DOHH2 (cell line): ENCODE results near the gene CACHD1.

ENCODE experiments used
- H3F3A ChIP-seq: fragments of 200-600 bp; sonication (generic), shearing (Covaris generic); 2 replicates; pipeline ENCODE4 v1.6.0; 2016; ENCODE audit warnings: antibody characterized with exemption, mild to moderate bottlenecking; ENCODE audit not compliant: control insufficient read depth, insufficient read depth
- H3K27ac ChIP-seq: fragments of 200-600 bp; sonication (generic); 2 replicates; pipeline ENCODE4 v1.5.1; 2014; ENCODE audit warnings: low read depth, mild to moderate bottlenecking, low read length, moderate library complexity
- H3K27me3 ChIP-seq: fragments of 200-600 bp; sonication (generic); 2 replicates; pipeline ENCODE4 v1.6.1; 2014; ENCODE audit warnings: mild to moderate bottlenecking, low read length, mixed read lengths; ENCODE audit not compliant: control insufficient read depth
- H3K36me3 ChIP-seq: fragments of 200-600 bp; sonication (generic); 2 replicates; pipeline ENCODE4 v1.6.1; 2014; ENCODE audit warnings: mild to moderate bottlenecking, low read length, moderate library complexity, mixed read lengths; ENCODE audit not compliant: control insufficient read depth
- H3K4me1 ChIP-seq: fragments of 200-600 bp; sonication (generic); 2 replicates; pipeline ENCODE4 v1.6.1; 2014; ENCODE audit warnings: mild to moderate bottlenecking, low read length, mixed read lengths; ENCODE audit not compliant: control insufficient read depth
- H3K4me2 ChIP-seq: fragments of 200-600 bp; sonication (generic); 2 replicates; pipeline ENCODE4 v1.6.0; 2014; ENCODE audit warnings: mild to moderate bottlenecking, low read length, moderate library complexity
- H3K4me3 ChIP-seq: fragments of 200-600 bp; sonication (generic); 2 replicates; pipeline ENCODE4 v1.5.1; 2014; ENCODE audit warnings: mild to moderate bottlenecking, low read length, mixed read lengths
- H3K79me2 ChIP-seq: fragments of 200-600 bp; sonication (generic); 2 replicates; pipeline ENCODE4 v1.6.1; 2014; ENCODE audit warnings: mild to moderate bottlenecking, low read length, mixed read lengths; ENCODE audit not compliant: control insufficient read depth
- H3K9me2 ChIP-seq: fragments of 200-600 bp; sonication (generic); replicated peaks from 2 replicates; pipeline ENCODE4 v1.6.1; 2014; ENCODE audit warnings: mild to moderate bottlenecking, low read length, mixed read lengths; ENCODE audit not compliant: control insufficient read depth
- H3K9me3 ChIP-seq: fragments of 200-600 bp; sonication (generic); 2 replicates; pipeline ENCODE4 v1.6.1; 2014; ENCODE audit warnings: antibody characterized with exemption, low read length, mixed read lengths; ENCODE audit not compliant: control insufficient read depth, insufficient read depth
- H4K20me1 ChIP-seq: fragments of 200-600 bp; sonication (generic); 2 replicates; pipeline ENCODE4 v1.6.0; 2014; ENCODE audit warnings: low read depth, mild to moderate bottlenecking, antibody characterized with exemption, low read length, moderate library complexity; ENCODE audit not compliant: control insufficient read depth, insufficient read depth
- EZH2phosphoT487 ChIP-seq: fragments of 200-600 bp; sonication (generic); IDR thresholded peaks from 2 replicates; pipeline ENCODE4 v1.6.1; 2017; ENCODE audit warnings: borderline replicate concordance, mild to moderate bottlenecking, antibody characterized with exemption, low read length, moderate library complexity, mixed read lengths
- TF ChIP-seq, protein P1 (sequence below): fragments of 200-600 bp; sonication (generic); IDR thresholded peaks from one replicate; pipeline ENCODE4 v1.5.1; 2014; ENCODE audit warnings: antibody characterized with exemption, mild to moderate bottlenecking, low read depth, low read length; ENCODE audit not compliant: poor library complexity, severe bottlenecking

Gene CACHD1

DNA sequence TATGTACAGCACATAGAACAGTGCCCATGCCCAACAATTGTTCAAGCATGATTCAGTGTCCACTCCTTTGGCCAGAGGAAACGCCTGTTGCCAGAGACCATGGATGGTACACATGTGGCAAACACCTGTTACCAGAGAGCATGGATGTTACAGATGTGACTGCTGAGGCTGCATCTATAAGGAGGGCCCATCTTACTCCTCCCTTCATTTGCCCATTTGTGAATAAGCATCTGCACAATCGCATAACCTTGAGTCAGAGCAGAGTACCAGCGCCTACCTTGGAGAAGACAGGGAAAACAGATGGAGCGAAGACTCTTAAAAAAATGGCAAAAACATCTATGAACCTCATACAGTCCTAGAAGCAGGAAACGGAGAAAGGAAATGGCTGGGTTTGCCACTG, 36.6 kb upstream of the CACHD1 start:
- no peaks in the 10 kb centered on the region for H3F3A ChIP-seq
- H3K27ac ChIP-seq: no peak overlapping the region
- no peaks in the 10 kb centered on the region for H3K4me1 ChIP-seq
- no peaks in the 10 kb centered on the region for H4K20me1 ChIP-seq
- H3K9me3 ChIP-seq: no peaks in the 10 kb centered on the region
- no peaks in the 10 kb centered on the region for H3K36me3 ChIP-seq
- H3K4me2 ChIP-seq: no peak overlapping the region
- no peak overlapping the region for H3K4me3 ChIP-seq
- H3K79me2 ChIP-seq: no peaks in the 10 kb centered on the region
- no peak for TF ChIP-seq EZH2phosphoT487
- TF ChIP-seq, protein P1, sequence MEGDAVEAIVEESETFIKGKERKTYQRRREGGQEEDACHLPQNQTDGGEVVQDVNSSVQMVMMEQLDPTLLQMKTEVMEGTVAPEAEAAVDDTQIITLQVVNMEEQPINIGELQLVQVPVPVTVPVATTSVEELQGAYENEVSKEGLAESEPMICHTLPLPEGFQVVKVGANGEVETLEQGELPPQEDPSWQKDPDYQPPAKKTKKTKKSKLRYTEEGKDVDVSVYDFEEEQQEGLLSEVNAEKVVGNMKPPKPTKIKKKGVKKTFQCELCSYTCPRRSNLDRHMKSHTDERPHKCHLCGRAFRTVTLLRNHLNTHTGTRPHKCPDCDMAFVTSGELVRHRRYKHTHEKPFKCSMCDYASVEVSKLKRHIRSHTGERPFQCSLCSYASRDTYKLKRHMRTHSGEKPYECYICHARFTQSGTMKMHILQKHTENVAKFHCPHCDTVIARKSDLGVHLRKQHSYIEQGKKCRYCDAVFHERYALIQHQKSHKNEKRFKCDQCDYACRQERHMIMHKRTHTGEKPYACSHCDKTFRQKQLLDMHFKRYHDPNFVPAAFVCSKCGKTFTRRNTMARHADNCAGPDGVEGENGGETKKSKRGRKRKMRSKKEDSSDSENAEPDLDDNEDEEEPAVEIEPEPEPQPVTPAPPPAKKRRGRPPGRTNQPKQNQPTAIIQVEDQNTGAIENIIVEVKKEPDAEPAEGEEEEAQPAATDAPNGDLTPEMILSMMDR: no peak
- H3K9me2 ChIP-seq: no peaks in the 10 kb centered on the region
- H3K27me3 ChIP-seq: no peaks in the 10 kb centered on the region

DNA sequence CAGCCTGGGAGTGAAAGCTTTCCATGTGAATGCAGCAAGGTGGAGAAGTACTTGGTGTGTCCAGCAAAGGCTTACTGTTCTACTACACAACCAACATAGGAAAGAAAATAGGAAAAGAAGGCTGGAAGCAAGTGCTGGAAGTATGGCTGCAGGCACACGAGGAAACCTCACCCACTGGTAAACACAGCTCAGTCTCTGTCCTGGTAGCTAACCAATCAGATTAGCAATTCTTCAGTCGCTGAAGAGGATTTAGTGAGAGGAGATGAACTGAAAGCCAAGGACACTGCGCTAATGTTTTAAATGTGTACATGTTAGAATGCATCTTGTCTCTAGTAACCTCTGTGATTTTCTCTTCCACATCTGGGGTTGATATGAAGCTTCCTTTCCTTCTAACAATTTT, 36.2 kb upstream of the CACHD1 start:
- Histone ChIP-seq H3F3A (no peaks in the 10 kb centered on the region), H3K27me3 (no peaks in the 10 kb centered on the region), H3K4me1 (no peaks in the 10 kb centered on the region), H3K4me3 (no peak overlapping the region), H3K36me3 (no peaks in the 10 kb centered on the region), H3K27ac (no peak overlapping the region), H3K4me2 (no peak overlapping the region), H3K9me2 (no peaks in the 10 kb centered on the region), H4K20me1 (no peaks in the 10 kb centered on the region), H3K79me2 (no peaks in the 10 kb centered on the region), H3K9me3 (no peaks in the 10 kb centered on the region)
- TF ChIP-seq, protein P1: no peak
- no peak for TF ChIP-seq EZH2phosphoT487

DNA sequence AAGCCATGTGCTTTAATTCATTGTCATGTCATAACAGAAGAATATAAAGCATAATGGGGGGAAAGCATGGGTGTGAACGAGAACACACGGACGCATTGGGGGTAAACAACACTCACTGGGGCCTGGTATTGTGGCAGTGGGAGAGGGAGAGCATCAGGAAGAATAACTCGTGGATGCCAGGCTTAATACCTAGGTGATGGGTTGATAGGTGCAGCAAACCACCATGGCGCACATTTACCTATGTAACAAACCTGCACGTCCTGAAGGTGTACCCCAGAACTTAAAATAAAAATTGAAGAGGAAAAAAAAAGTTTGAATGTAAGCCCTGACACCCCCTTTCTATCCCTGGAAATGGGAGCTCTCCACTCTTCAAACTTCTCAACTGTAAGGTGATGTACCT, 34.9 kb upstream of the CACHD1 start:
- no peaks in the 10 kb centered on the region for H3K79me2 ChIP-seq
- no peak overlapping the region for H3K4me3 ChIP-seq
- H4K20me1 ChIP-seq: no peaks in the 10 kb centered on the region
- no peak for TF ChIP-seq EZH2phosphoT487
- TF ChIP-seq, protein P1: no peak
- no peaks in the 10 kb centered on the region for H3F3A ChIP-seq
- no peak overlapping the region for H3K4me2 ChIP-seq
- no peaks in the 10 kb centered on the region for H3K4me1 ChIP-seq
- no peaks in the 10 kb centered on the region for H3K9me2 ChIP-seq
- H3K27me3 ChIP-seq: no peaks in the 10 kb centered on the region
- H3K9me3 ChIP-seq: no peaks in the 10 kb centered on the region
- H3K36me3 ChIP-seq: no peaks in the 10 kb centered on the region
- no peak overlapping the region for H3K27ac ChIP-seq

DNA sequence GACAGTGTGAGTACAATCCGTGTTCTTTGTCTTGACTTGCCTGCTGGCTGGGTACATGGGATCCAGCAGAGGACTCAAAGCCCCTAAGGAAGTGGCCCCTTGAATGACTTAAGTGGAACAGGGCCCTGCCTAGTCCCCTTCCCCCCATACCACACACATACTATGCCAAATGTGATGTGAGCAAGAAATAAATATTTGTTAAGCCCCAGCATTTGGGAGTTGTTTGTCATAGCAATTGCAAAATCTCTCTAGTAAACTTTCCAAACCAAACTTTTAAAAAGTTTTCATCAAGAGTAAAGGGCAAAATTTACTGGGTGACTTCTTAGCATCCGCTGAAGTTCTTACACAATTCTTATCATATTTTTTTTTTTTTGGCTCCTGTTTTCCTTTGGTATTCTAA, 32.5 kb upstream of the CACHD1 start:
- Histone ChIP-seq H3K4me2 (no peak overlapping the region), H4K20me1 (no peaks in the 10 kb centered on the region), H3K4me1 (no peaks in the 10 kb centered on the region), H3K4me3 (no peak overlapping the region), H3K27me3 (no peaks in the 10 kb centered on the region), H3K9me2 (no peaks in the 10 kb centered on the region), H3K36me3 (no peaks in the 10 kb centered on the region), H3K79me2 (no peaks in the 10 kb centered on the region), H3K9me3 (no peaks in the 10 kb centered on the region), H3F3A (no peaks in the 10 kb centered on the region), H3K27ac (no peak overlapping the region)
- no peak for TF ChIP-seq EZH2phosphoT487
- TF ChIP-seq, protein P1: no peak
